HepG2 (cell line): ENCODE results near the gene DND1. TPM values are rescaled to one million over a fixed set of nuclear protein-coding genes. Genes with fewer than 3 reads are reported as not detected.

ENCODE experiments used
- ARID2 ChIP-seq: sonication (generic); formaldehyde crosslinking; IDR thresholded peaks from 2 replicates; pipeline ENCODE4 v1.8.1; 2022; ENCODE audit warnings: mild to moderate bottlenecking, missing genetic modification reagents, borderline replicate concordance
- HOXA7 ChIP-seq: sonication (generic); formaldehyde crosslinking; IDR thresholded peaks from 2 replicates; pipeline ENCODE4 v1.8.1; 2022; ENCODE audit warnings: mild to moderate bottlenecking, missing genetic modification reagents, moderate library complexity
- KDM2A ChIP-seq: sonication (generic); formaldehyde crosslinking; IDR thresholded peaks from 2 replicates; pipeline ENCODE4 v1.4.0; 2020; ENCODE audit warnings: low read depth, missing genetic modification reagents, borderline replicate concordance
- MIER2 ChIP-seq: IDR thresholded peaks from 2 replicates; pipeline ENCODE4 v1.6.1; 2016; ENCODE audit warnings: missing biosample characterization, missing genetic modification reagents
- POLR2G ChIP-seq: fragments of 200-400 bp; formaldehyde crosslinking; IDR thresholded peaks from 2 replicates; pipeline ENCODE4 v1.6.1; 2018; ENCODE audit warnings: mild to moderate bottlenecking, low read depth, low read length, moderate library complexity
- RBM39 ChIP-seq: fragments of 200-400 bp; formaldehyde crosslinking; IDR thresholded peaks from one replicate; pipeline ENCODE4 v1.6.1; 2018; ENCODE audit warnings: antibody characterized with exemption, mild to moderate bottlenecking, low read depth, low read length; ENCODE audit not compliant: poor library complexity, severe bottlenecking
- SMC3 ChIP-seq: IDR thresholded peaks from 2 replicates; pipeline ENCODE4 v1.6.1; 2011; ENCODE audit warnings: low read length, improper control_type of control experiment
- TBL1XR1 ChIP-seq: fragments of 150-350 bp; IDR thresholded peaks from 2 replicates; pipeline ENCODE4 v1.6.1; 2014; ENCODE audit warnings: borderline replicate concordance, low read length; ENCODE audit not compliant: partially characterized antibody
- U2AF2 ChIP-seq: fragments of 200-400 bp; formaldehyde crosslinking; IDR thresholded peaks from 2 replicates; pipeline ENCODE4 v1.6.1; 2017; ENCODE audit warnings: low read depth, mild to moderate bottlenecking, low read length
- YEATS4 ChIP-seq: sonication (generic); formaldehyde crosslinking; IDR thresholded peaks from 2 replicates; pipeline ENCODE4 v1.4.0; 2020; ENCODE audit warnings: missing genetic modification reagents, borderline replicate concordance
- ZBTB37 ChIP-seq: sonication (generic); formaldehyde crosslinking; IDR thresholded peaks from 2 replicates; pipeline ENCODE4 v1.4.0; 2020; ENCODE audit warnings: mild to moderate bottlenecking, missing genetic modification reagents
- ZFP37 ChIP-seq: sonication (generic); formaldehyde crosslinking; IDR thresholded peaks from 2 replicates; pipeline ENCODE4 v1.4.0; 2020; ENCODE audit warnings: missing genetic modification reagents, borderline replicate concordance
- ZNF160 ChIP-seq: sonication (generic); formaldehyde crosslinking; IDR thresholded peaks from 2 replicates; pipeline ENCODE4 v1.8.0; 2022; ENCODE audit warnings: mild to moderate bottlenecking, inconsistent platforms, missing genetic modification reagents
- ZNF292 ChIP-seq: sonication (generic); formaldehyde crosslinking; IDR thresholded peaks from 2 replicates; pipeline ENCODE4 v1.8.1; 2022; ENCODE audit warnings: mild to moderate bottlenecking, low read depth, missing genetic modification reagents, borderline replicate concordance
- ZNF350 ChIP-seq: sonication (generic); formaldehyde crosslinking; IDR thresholded peaks from 2 replicates; pipeline ENCODE4 v1.4.0; 2020; ENCODE audit warnings: mild to moderate bottlenecking, low read depth, missing genetic modification reagents, borderline replicate concordance
- ZNF354B ChIP-seq: sonication (generic); formaldehyde crosslinking; IDR thresholded peaks from 2 replicates; pipeline ENCODE4 v1.8.0; 2022; ENCODE audit warnings: mild to moderate bottlenecking, missing genetic modification reagents
- ZNF550 ChIP-seq: sonication (generic); formaldehyde crosslinking; IDR thresholded peaks from 2 replicates; pipeline ENCODE4 v1.4.0; 2020; ENCODE audit warnings: mild to moderate bottlenecking, missing genetic modification reagents, borderline replicate concordance
- ZNF737 ChIP-seq: sonication (generic); formaldehyde crosslinking; IDR thresholded peaks from 2 replicates; pipeline ENCODE4 v1.5.0; 2020; ENCODE audit warnings: missing genetic modification reagents, mild to moderate bottlenecking, borderline replicate concordance
- ZNF746 ChIP-seq: sonication (generic); formaldehyde crosslinking; IDR thresholded peaks from 2 replicates; pipeline ENCODE4 v1.8.0; 2022; ENCODE audit warnings: mild to moderate bottlenecking, missing genetic modification reagents
- ZNF839 ChIP-seq: sonication (generic); formaldehyde crosslinking; IDR thresholded peaks from 2 replicates; pipeline ENCODE4 v1.4.0; 2020; ENCODE audit warnings: missing genetic modification reagents, mild to moderate bottlenecking, borderline replicate concordance
- polyA plus RNA-seq, 8 experiments: library from polyadenylated mRNA; depleted of rRNA in 3 of 8; stranded (reverse) in 7 of 8; unstranded in 1 of 8; fragments of >200 nt; fragmentation: Illumina TruSeq in 4 of 8; extraction: Trizol in 4 of 8; gene quantifications; 2 replicates each; pipeline versions ENCODE4 v1.2.1 to v1.2.3, GENCODE V29; 2011 to 2016; ENCODE audit warnings: low read depth in 4 of 8, missing spikeins in 1 of 8, mixed read lengths in 1 of 8; ENCODE audit not compliant: insufficient read depth in 1 of 8
- total RNA-seq, 5 experiments: library from RNA; depleted of rRNA; stranded (reverse); fragments of >200 nt; fragmentation: Illumina TruSeq; extraction: Trizol; gene quantifications; 2 replicates each; pipeline ENCODE4 v1.2.3, GENCODE V29; 2016; ENCODE audit warnings: low read depth in 1 of 5
- TF ChIP-seq, protein P1 (sequence below): IDR thresholded peaks from 2 replicates; pipeline ENCODE4 v1.4.0; 2020; ENCODE audit warnings: mild to moderate bottlenecking, missing genetic modification reagents
- TF ChIP-seq, protein P2 (sequence below): sonication (generic); formaldehyde crosslinking; conservative IDR thresholded peaks from 2 replicates; pipeline ENCODE4 v1.4.0; 2020; ENCODE audit warnings: missing genetic modification reagents
- TF ChIP-seq, protein P3 (sequence below): IDR thresholded peaks from 2 replicates; pipeline ENCODE4 v1.6.1; 2016

DND1 gene
- total and polyA plus RNA-seq, 2 of the 13 experiments (the other 11 are each of a cell fraction or from before 2014, with no cell fraction given): 0.48 to 0.55 TPM

- TF ChIP-seq, protein P1, sequence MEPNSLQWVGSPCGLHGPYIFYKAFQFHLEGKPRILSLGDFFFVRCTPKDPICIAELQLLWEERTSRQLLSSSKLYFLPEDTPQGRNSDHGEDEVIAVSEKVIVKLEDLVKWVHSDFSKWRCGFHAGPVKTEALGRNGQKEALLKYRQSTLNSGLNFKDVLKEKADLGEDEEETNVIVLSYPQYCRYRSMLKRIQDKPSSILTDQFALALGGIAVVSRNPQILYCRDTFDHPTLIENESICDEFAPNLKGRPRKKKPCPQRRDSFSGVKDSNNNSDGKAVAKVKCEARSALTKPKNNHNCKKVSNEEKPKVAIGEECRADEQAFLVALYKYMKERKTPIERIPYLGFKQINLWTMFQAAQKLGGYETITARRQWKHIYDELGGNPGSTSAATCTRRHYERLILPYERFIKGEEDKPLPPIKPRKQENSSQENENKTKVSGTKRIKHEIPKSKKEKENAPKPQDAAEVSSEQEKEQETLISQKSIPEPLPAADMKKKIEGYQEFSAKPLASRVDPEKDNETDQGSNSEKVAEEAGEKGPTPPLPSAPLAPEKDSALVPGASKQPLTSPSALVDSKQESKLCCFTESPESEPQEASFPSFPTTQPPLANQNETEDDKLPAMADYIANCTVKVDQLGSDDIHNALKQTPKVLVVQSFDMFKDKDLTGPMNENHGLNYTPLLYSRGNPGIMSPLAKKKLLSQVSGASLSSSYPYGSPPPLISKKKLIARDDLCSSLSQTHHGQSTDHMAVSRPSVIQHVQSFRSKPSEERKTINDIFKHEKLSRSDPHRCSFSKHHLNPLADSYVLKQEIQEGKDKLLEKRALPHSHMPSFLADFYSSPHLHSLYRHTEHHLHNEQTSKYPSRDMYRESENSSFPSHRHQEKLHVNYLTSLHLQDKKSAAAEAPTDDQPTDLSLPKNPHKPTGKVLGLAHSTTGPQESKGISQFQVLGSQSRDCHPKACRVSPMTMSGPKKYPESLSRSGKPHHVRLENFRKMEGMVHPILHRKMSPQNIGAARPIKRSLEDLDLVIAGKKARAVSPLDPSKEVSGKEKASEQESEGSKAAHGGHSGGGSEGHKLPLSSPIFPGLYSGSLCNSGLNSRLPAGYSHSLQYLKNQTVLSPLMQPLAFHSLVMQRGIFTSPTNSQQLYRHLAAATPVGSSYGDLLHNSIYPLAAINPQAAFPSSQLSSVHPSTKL: peak; percentile 76
- TF ChIP-seq ARID2 (CRISPR knock-in tag) (no peak), SMC3 (no peak), TBL1XR1 (no peak), KDM2A (CRISPR knock-in tag) (no peak), ZNF737 (CRISPR knock-in tag) (no peak), POLR2G (no peak), ZNF292 (peak; percentile 47; the same call in 1 of the 2 replicates), ZNF160 (CRISPR knock-in tag) (no peak), HOXA7 (CRISPR knock-in tag) (no peak), ZNF350 (CRISPR knock-in tag) (peak; percentile 45; the same call in 1 of the 2 replicates), ZNF839 (no peak), ZNF354B (CRISPR knock-in tag) (no peak), MIER2 (CRISPR knock-in tag) (no peak), YEATS4 (CRISPR knock-in tag) (no peak), ZNF746 (CRISPR knock-in tag) (no peak), ZFP37 (CRISPR knock-in tag) (no peak), ZNF550 (CRISPR knock-in tag) (no peak), U2AF2 (no peak), ZBTB37 (CRISPR knock-in tag) (no peak), RBM39 (no peak)
- TF ChIP-seq, protein P2, sequence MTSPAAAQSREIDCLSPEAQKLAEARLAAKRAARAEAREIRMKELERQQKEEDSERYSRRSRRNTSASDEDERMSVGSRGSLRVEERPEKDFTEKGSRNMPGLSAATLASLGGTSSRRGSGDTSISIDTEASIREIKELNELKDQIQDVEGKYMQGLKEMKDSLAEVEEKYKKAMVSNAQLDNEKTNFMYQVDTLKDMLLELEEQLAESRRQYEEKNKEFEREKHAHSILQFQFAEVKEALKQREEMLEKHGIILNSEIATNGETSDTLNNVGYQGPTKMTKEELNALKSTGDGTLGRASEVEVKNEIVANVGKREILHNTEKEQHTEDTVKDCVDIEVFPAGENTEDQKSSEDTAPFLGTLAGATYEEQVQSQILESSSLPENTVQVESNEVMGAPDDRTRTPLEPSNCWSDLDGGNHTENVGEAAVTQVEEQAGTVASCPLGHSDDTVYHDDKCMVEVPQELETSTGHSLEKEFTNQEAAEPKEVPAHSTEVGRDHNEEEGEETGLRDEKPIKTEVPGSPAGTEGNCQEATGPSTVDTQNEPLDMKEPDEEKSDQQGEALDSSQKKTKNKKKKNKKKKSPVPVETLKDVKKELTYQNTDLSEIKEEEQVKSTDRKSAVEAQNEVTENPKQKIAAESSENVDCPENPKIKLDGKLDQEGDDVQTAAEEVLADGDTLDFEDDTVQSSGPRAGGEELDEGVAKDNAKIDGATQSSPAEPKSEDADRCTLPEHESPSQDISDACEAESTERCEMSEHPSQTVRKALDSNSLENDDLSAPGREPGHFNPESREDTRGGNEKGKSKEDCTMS (CRISPR knock-in tag): no peak
- TF ChIP-seq, protein P3, sequence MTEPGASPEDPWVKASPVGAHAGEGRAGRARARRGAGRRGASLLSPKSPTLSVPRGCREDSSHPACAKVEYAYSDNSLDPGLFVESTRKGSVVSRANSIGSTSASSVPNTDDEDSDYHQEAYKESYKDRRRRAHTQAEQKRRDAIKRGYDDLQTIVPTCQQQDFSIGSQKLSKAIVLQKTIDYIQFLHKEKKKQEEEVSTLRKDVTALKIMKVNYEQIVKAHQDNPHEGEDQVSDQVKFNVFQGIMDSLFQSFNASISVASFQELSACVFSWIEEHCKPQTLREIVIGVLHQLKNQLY (CRISPR knock-in tag): no peak
These were observed 40.3 kb downstream of the DND1 start, which contains the start of gene CD14 (continued) for GRCh38 chr5:140633021-140633471.
